Loucy (cell line): ENCODE results near the gene TMEM190.
A peak's percentile ranks its signal among the peaks of the same experiment; 100 is the strongest.

Source experiments
- H2AFZ ChIP-seq: fragments of 200-600 bp; sonication (generic); 2 replicates; pipeline ENCODE4 v1.6.0; 2016; ENCODE audit warnings: antibody characterized with exemption, mild to moderate bottlenecking, low read length, moderate library complexity
- H3F3A ChIP-seq: fragments of 200-600 bp; 2 replicates; pipeline ENCODE4 v1.6.0; 2016; ENCODE audit warnings: antibody characterized with exemption, low read depth, mild to moderate bottlenecking
- H3K27me3 ChIP-seq: fragments of 200-600 bp; sonication (generic); 2 replicates; pipeline ENCODE4 v1.6.1; 2014; ENCODE audit warnings: low read length, mild to moderate bottlenecking; ENCODE audit not compliant: insufficient read depth, poor library complexity, severe bottlenecking
- H3K36me3 ChIP-seq: fragments of 200-600 bp; sonication (generic); 2 replicates; pipeline ENCODE4 v1.6.1; 2016; ENCODE audit warnings: low read length; ENCODE audit not compliant: insufficient read depth
- H3K4me1 ChIP-seq: fragments of 200-600 bp; sonication (generic); 2 replicates; pipeline ENCODE4 v1.5.1; 2014; ENCODE audit warnings: low read length, mild to moderate bottlenecking; ENCODE audit not compliant: insufficient read depth, poor library complexity, severe bottlenecking
- H3K4me2 ChIP-seq: fragments of 200-600 bp; sonication (generic); 2 replicates; pipeline ENCODE4 v1.6.0; 2014; ENCODE audit warnings: antibody characterized with exemption, low read length, low read depth, mild to moderate bottlenecking; ENCODE audit not compliant: poor library complexity, severe bottlenecking
- H3K4me3 ChIP-seq: fragments of 200-600 bp; sonication (generic); 2 replicates; pipeline ENCODE4 v1.5.1; 2014; ENCODE audit warnings: low read length, mild to moderate bottlenecking, mixed read lengths; ENCODE audit not compliant: poor library complexity, severe bottlenecking
- H3K79me2 ChIP-seq: fragments of 200-600 bp; sonication (generic); 2 replicates; pipeline ENCODE4 v1.6.1; 2014; ENCODE audit warnings: low read length; ENCODE audit not compliant: insufficient read depth
- H3K9ac ChIP-seq: fragments of 200-600 bp; sonication (generic); 2 replicates; pipeline ENCODE4 v1.6.0; 2014; ENCODE audit warnings: mild to moderate bottlenecking, low read depth, low read length, moderate library complexity; ENCODE audit not compliant: poor library complexity, severe bottlenecking
- H3K9me2 ChIP-seq: fragments of 200-600 bp; sonication (generic); replicated peaks from 2 replicates; pipeline ENCODE4 v1.6.1; 2016; ENCODE audit warnings: low read depth, low read length, mixed read lengths
- H3K9me3 ChIP-seq: fragments of 200-600 bp; sonication (generic); 2 replicates; pipeline ENCODE4 v1.6.1; 2014; ENCODE audit warnings: mild to moderate bottlenecking, antibody characterized with exemption, low read length, low read depth; ENCODE audit not compliant: insufficient read depth
- H4K20me1 ChIP-seq: fragments of 200-600 bp; sonication (generic); 2 replicates; pipeline ENCODE4 v1.6.0; 2014; ENCODE audit warnings: antibody characterized with exemption, low read length, mild to moderate bottlenecking; ENCODE audit not compliant: insufficient read depth, poor library complexity, severe bottlenecking
- CTCF ChIP-seq: fragments of 200-600 bp; sonication (generic); conservative IDR thresholded peaks from 2 replicates; pipeline ENCODE4 v1.5.1; 2014; ENCODE audit warnings: mild to moderate bottlenecking, antibody characterized with exemption, low read length
- EZH2phosphoT487 ChIP-seq: fragments of 200-600 bp; IDR thresholded peaks from 2 replicates; pipeline ENCODE4 v1.6.1; 2018; ENCODE audit warnings: antibody characterized with exemption, mild to moderate bottlenecking, moderate library complexity, borderline replicate concordance

The TMEM190 gene

GRCh38 chr19:55344444-55344843, 32.2 kb upstream of the TMEM190 start:
- no peaks in the 10 kb centered on the region for H3K9me3 ChIP-seq
- H3K36me3 ChIP-seq = no peaks in the 10 kb centered on the region
- peaks cover 29% of the 10 kb centered on the region for H3K79me2 ChIP-seq
- no peak overlapping the region for H3K4me2 ChIP-seq
- peak overlapping the region; percentile 32 for H3K9ac ChIP-seq
- no peaks in the 10 kb centered on the region for H3F3A ChIP-seq
- no peak overlapping the region for H2AFZ ChIP-seq
- H3K27me3 ChIP-seq = no peaks in the 10 kb centered on the region
- peaks cover 25% of the 10 kb centered on the region for H4K20me1 ChIP-seq
- H3K4me1 ChIP-seq = peaks cover 19% of the 10 kb centered on the region
- H3K4me3 ChIP-seq = no peak overlapping the region
- H3K9me2 ChIP-seq = no peaks in the 10 kb centered on the region
- TF ChIP-seq EZH2phosphoT487 = no peak
- TF ChIP-seq CTCF = no peak

GRCh38 chr19:55345101-55345817, 31.4 kb upstream of the TMEM190 start:
- Histone ChIP-seq H3K4me2 (no peak overlapping the region), H4K20me1 (peaks cover 22% of the 10 kb centered on the region), H3K36me3 (no peaks in the 10 kb centered on the region), H3K9me2 (no peaks in the 10 kb centered on the region), H3K4me3 (no peak overlapping the region), H3K9ac (peak overlapping the region; percentile 32), H3F3A (no peaks in the 10 kb centered on the region), H2AFZ (no peak overlapping the region), H3K79me2 (peaks cover 26% of the 10 kb centered on the region), H3K9me3 (no peaks in the 10 kb centered on the region), H3K27me3 (no peaks in the 10 kb centered on the region), H3K4me1 (peaks cover 17% of the 10 kb centered on the region)
- TF ChIP-seq EZH2phosphoT487 (no peak), CTCF (no peak)

GRCh38 chr19:55345818-55346724, 30.6 kb upstream of the TMEM190 start:
- Histone ChIP-seq H3K36me3 (no peaks in the 10 kb centered on the region), H3K9me2 (no peaks in the 10 kb centered on the region), H3K27me3 (no peaks in the 10 kb centered on the region), H4K20me1 (peaks cover 14% of the 10 kb centered on the region), H3F3A (no peaks in the 10 kb centered on the region), H3K4me1 (peaks cover 8% of the 10 kb centered on the region), H3K4me3 (no peak overlapping the region), H3K9me3 (no peaks in the 10 kb centered on the region), H2AFZ (no peak overlapping the region), H3K9ac (no peak overlapping the region), H3K4me2 (no peak overlapping the region), H3K79me2 (peaks cover 18% of the 10 kb centered on the region)
- TF ChIP-seq CTCF (no peak), EZH2phosphoT487 (no peak)
